Caco-2 (cell line): ENCODE data around the gene FER. TPM values are rescaled to one million over a fixed set of nuclear protein-coding genes. Genes with fewer than 3 reads are reported as not detected.
"Not testable (repeated sequence)": the region's sequence is repeated elsewhere in the genome, so short reads cannot be mapped to it uniquely, and the experiment has no call there.

Experiments used
- BruUV-seq: library from RNA; stranded (reverse); fragments of 400-500 nt; replicated peaks from 2 replicates; lab custom pipeline; 2021; lab: Mats Ljungman, UMichigan
- CTCF ChIA-PET: fragments of 300-600 bp; sonication (Branson Sonifier 250); formaldehyde crosslinking; loops from one replicate; lab custom pipeline; 2022; ENCODE audit warnings: antibody characterized with exemption; lab: Charles Lee
- POLR2A ChIA-PET: fragments of 300-600 bp; sonication (Branson Sonifier 250); formaldehyde crosslinking; loops from one replicate; lab custom pipeline; 2022; ENCODE audit warnings: antibody characterized with exemption; lab: Charles Lee
- DNase-seq, 2 experiments: peaks; one replicate each; pipeline versions ENCODE4 v3.0.0 to v3.0.0-alpha.2; 2020 to 2022
- H3K27me3 ChIP-seq: replicated peaks from 2 replicates; pipeline ENCODE4 v1.6.0; 2011; ENCODE audit warnings: low read length; ENCODE audit not compliant: control insufficient read depth, insufficient read depth
- H3K36me3 ChIP-seq: 2 replicates; pipeline ENCODE4 v1.5.1; 2011; ENCODE audit warnings: low read length; ENCODE audit not compliant: control insufficient read depth, insufficient read depth
- H3K4me1 ChIP-seq: fragments of 250-450 bp; sonication (Bioruptor Pico); 2 replicates; pipeline ENCODE4 v1.5.1; 2020; ENCODE audit warnings: mild to moderate bottlenecking
- H3K4me3 ChIP-seq: 2 replicates; pipeline ENCODE4 v1.5.1; 2011; ENCODE audit warnings: low read depth, mild to moderate bottlenecking, control low read depth, low read length
- H3K9me3 ChIP-seq: fragments of 250-450 bp; sonication (Bioruptor Pico); 2 replicates; pipeline ENCODE4 v1.5.1; 2020; ENCODE audit warnings: mild to moderate bottlenecking, moderate library complexity
- H3K27ac Mint-ChIP-seq: one replicate; pipeline ENCODE4 v1.8.0; 2022; ENCODE audit warnings: mixed read lengths; ENCODE audit not compliant: unreplicated experiment
- H3K27me3 Mint-ChIP-seq: one replicate; pipeline ENCODE4 v1.8.0; 2022; ENCODE audit warnings: mixed read lengths; ENCODE audit not compliant: insufficient read depth, unreplicated experiment
- H3K36me3 Mint-ChIP-seq: one replicate; pipeline ENCODE4 v1.8.0; 2022; ENCODE audit warnings: mild to moderate bottlenecking, mixed read lengths; ENCODE audit not compliant: insufficient read depth, unreplicated experiment
- H3K4me1 Mint-ChIP-seq: one replicate; pipeline ENCODE4 v1.8.0; 2022; ENCODE audit warnings: low read depth, mixed read lengths; ENCODE audit not compliant: unreplicated experiment
- H3K4me3 Mint-ChIP-seq: one replicate; pipeline ENCODE4 v1.8.0; 2022; ENCODE audit warnings: mild to moderate bottlenecking, moderate library complexity, mixed read lengths; ENCODE audit not compliant: unreplicated experiment
- H3K9me3 Mint-ChIP-seq: one replicate; pipeline ENCODE4 v1.8.0; 2022; ENCODE audit warnings: mixed read lengths; ENCODE audit not compliant: unreplicated experiment
- CTCF ChIP-seq, 2 experiments: fragments of 200-600 bp in 1 of 2; IDR thresholded peaks; 1 replicate in 1 of 2; 2 replicates in 1 of 2; pipeline versions ENCODE4 v1.5.1 to v1.8.0; 2011 to 2022; ENCODE audit warnings: antibody characterized with exemption in 1 of 2, control low read depth in 1 of 2, inconsistent platforms in 1 of 2, low read depth in 1 of 2, low read length in 1 of 2, mild to moderate bottlenecking in 1 of 2, moderate library complexity in 1 of 2; ENCODE audit not compliant: insufficient read depth in 1 of 2, severe bottlenecking in 1 of 2, unreplicated experiment in 1 of 2
- intact Hi-C: fragments of 100-400 bp; cut with micrococcal nuclease; formaldehyde crosslinking; loops from one replicate; pipeline ENCODE4 v1.10.0; 2022; ENCODE audit not compliant: unreplicated experiment
- total RNA-seq: library from RNA; stranded (reverse); gene quantifications from 2 replicates; pipeline ENCODE4 v1.2.3, GENCODE V29; 2022

The FER gene
- total RNA-seq, 1 experiment from 2014 or later = 43.1 TPM

GRCh38 chr5:109022056-109022455 is 274.4 kb downstream of the FER start:
- no peaks in the 10 kb centered on the region for H3K4me1 Mint-ChIP-seq
- no peak for TF ChIP-seq CTCF (IDR thresholded peaks at IDR 0.05; ENCODE audit: insufficient read depth in 1 of 2, low read depth in 1 of 2, low read length in 1 of 2, severe bottlenecking in 1 of 2, unreplicated experiment in 1 of 2)
- no peak overlapping the region for H3K4me3 Mint-ChIP-seq
- Histone ChIP-seq H3K9me3 (no peaks in the 10 kb centered on the region; the same call in none of the 2 replicates), H3K4me1 (no peaks in the 10 kb centered on the region), H3K27me3 (no peaks in the 10 kb centered on the region), H3K4me3 (no peak overlapping the region), H3K36me3 (no peaks in the 10 kb centered on the region)
- H3K9me3 Mint-ChIP-seq = no peaks in the 10 kb centered on the region
- POLR2A ChIA-PET = no interaction called here
- CTCF ChIA-PET = no interaction called here
- no peak for DNase-seq
- H3K27ac Mint-ChIP-seq = no peak overlapping the region
- H3K27me3 Mint-ChIP-seq = no peaks in the 10 kb centered on the region
- BruUV-seq = no TSS peak
- intact Hi-C loops = no loop called here
- no peaks in the 10 kb centered on the region for H3K36me3 Mint-ChIP-seq

- POLR2A ChIA-PET, BruUV-seq, H3K36me3 Mint-ChIP-seq, H3K27me3 ChIP-seq, H3K4me1 Mint-ChIP-seq, H3K9me3 ChIP-seq, intact Hi-C loops, CTCF ChIA-PET, H3K9me3 Mint-ChIP-seq, DNase-seq, H3K27ac Mint-ChIP-seq, H3K4me3 ChIP-seq, H3K4me1 ChIP-seq, H3K27me3 Mint-ChIP-seq, H3K36me3 ChIP-seq, H3K4me3 Mint-ChIP-seq: not testable (repeated sequence)
Measured at GRCh38 chr5:109025729-109026128, 278.0 kb downstream of the FER start.

GRCh38 chr5:109027983-109028607 is 280.4 kb downstream of the FER start:
- no peak overlapping the region for H3K4me3 ChIP-seq
- Mint-ChIP-seq H3K27me3 (no peaks in the 10 kb centered on the region), H3K9me3 (no peaks in the 10 kb centered on the region), H3K4me1 (no peaks in the 10 kb centered on the region), H3K36me3 (no peaks in the 10 kb centered on the region), H3K27ac (no peak overlapping the region), H3K4me3 (no peak overlapping the region)
- intact Hi-C loops = no loop called here
- no peaks in the 10 kb centered on the region for H3K27me3 ChIP-seq
- ChIA-PET CTCF (no interaction called here), POLR2A (no interaction called here)
- TF ChIP-seq CTCF (IDR thresholded peaks at IDR 0.05; ENCODE audit: insufficient read depth in 1 of 2, low read depth in 1 of 2, low read length in 1 of 2, severe bottlenecking in 1 of 2, unreplicated experiment in 1 of 2) = no peak
- BruUV-seq = no TSS peak
- no peaks in the 10 kb centered on the region for H3K36me3 ChIP-seq
- DNase-seq = no peak
- no peaks in the 10 kb centered on the region; the same call in none of the 2 replicates for H3K9me3 ChIP-seq
- H3K4me1 ChIP-seq = no peaks in the 10 kb centered on the region
